ENCODE data around the gene PRDM16. TPM values are rescaled to one million over a fixed set of nuclear protein-coding genes. Genes with fewer than 3 reads are reported as not detected.

Gene PRDM16
- total RNA-seq, 1 experiment from 2014 or later: 5.3 TPM

DNA sequence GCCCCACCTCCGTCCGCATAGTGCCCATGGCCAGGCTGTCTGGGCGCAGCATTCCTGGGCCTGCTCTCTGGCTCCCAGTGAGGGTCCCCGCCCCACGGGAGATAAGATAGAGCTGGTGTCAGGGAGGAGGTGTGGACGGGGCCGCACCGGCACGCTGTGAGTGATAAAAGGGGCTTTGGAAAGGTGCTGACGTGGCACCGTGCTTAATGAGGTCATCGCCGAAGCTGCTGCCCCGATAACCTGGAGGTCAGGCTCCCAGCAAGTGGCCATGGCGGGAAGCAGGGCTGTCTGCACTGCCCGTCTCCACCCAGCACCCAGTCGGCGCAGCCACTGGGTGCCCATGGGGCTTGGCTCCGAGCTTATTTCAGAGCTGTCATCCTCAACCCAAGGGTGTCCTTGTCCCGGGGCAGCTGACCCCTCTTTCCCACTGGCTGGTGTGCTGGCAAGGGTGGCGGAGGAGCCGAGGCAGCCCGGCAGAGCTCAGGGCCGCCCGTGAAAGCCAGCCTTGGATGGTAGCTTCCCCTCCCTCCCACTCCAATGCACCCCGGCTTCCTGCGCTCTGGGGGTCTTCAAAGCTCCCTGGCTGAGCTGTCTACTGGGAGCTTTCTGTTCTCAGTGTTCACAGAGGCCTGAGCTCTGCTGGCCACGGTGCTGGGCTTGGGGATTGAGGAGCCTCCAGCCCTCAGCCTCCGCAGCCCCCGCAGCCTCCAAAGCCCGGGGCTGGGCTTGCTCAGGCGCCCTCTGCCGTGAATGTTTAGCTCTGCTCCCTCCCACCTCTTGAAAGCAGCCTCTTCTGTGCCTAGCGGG is 280.4 kb downstream of the PRDM16 start:
- POLR2A ChIA-PET: no interaction called here

DNA sequence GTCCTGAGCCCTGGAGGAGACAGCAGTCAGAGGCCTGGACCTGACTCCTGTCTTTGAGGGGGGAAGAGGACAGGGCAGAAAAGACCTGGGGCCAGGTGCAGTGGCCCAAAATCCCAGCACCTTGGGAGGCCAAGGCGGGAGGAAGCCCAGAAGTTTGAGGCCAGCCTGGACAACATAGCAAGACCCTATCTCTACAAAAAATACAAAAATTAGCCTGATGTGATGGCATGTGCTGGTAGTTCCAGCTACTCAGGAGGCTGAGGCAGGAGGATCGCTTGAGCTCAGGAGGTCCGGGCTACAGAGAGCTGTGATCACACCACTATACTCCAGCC is 280.9 kb downstream of the PRDM16 start:
- ChIA-PET POLR2A (no interaction called here), CTCF (no interaction called here)
- no peaks in the 10 kb centered on the region for H3K36me3 ChIP-seq (ENCODE audit: control insufficient read depth, insufficient read depth, low read length)
- no peaks in the 10 kb centered on the region for H3K27me3 ChIP-seq (replicated peaks; ENCODE audit: control insufficient read depth, insufficient read depth, low read length)
- intact Hi-C loops (cut with micrococcal nuclease; ENCODE audit: unreplicated experiment): loop anchor here (5.0 kb wide), 1 partner anchor 42 kb away; no protein-coding TSS in a partner anchor
- H3K36me3 Mint-ChIP-seq (ENCODE audit: insufficient read depth, unreplicated experiment): no peaks in the 10 kb centered on the region
- H3K9me3 Mint-ChIP-seq (ENCODE audit: unreplicated experiment): no peaks in the 10 kb centered on the region
- no peak overlapping the region for H3K4me3 Mint-ChIP-seq (ENCODE audit: unreplicated experiment)
- H3K4me3 ChIP-seq (ENCODE audit: low read depth, low read length): no peak overlapping the region
- no peak overlapping the region for H3K27ac Mint-ChIP-seq (ENCODE audit: unreplicated experiment)
- no peak for DNase-seq
- H3K27me3 Mint-ChIP-seq (ENCODE audit: insufficient read depth, unreplicated experiment): no peaks in the 10 kb centered on the region
- no peaks in the 10 kb centered on the region for H3K4me1 Mint-ChIP-seq (ENCODE audit: low read depth, unreplicated experiment)
- no peaks in the 10 kb centered on the region; the same call in 1 of the 2 replicates for H3K9me3 ChIP-seq
- BruUV-seq (replicated peaks): no TSS peak
- peaks cover 17% of the 10 kb centered on the region for H3K4me1 ChIP-seq
- TF ChIP-seq CTCF (IDR thresholded peaks at IDR 0.05; ENCODE audit: insufficient read depth in 1 of 2, low read depth in 1 of 2, low read length in 1 of 2, severe bottlenecking in 1 of 2, unreplicated experiment in 1 of 2): no peak

More for the DNA sequence above, 280.4 kb downstream of the PRDM16 start:
- H3K27me3 Mint-ChIP-seq (ENCODE audit: insufficient read depth, unreplicated experiment): no peaks in the 10 kb centered on the region
- BruUV-seq (replicated peaks): no TSS peak
- Histone ChIP-seq H3K27me3 (replicated peaks; ENCODE audit: control insufficient read depth, insufficient read depth, low read length) (no peaks in the 10 kb centered on the region), H3K4me1 (peaks cover 14% of the 10 kb centered on the region), H3K36me3 (ENCODE audit: control insufficient read depth, insufficient read depth, low read length) (no peaks in the 10 kb centered on the region), H3K9me3 (no peaks in the 10 kb centered on the region; the same call in 1 of the 2 replicates), H3K4me3 (ENCODE audit: low read depth, low read length) (no peak overlapping the region)
- H3K4me3 Mint-ChIP-seq (ENCODE audit: unreplicated experiment): no peak overlapping the region
- CTCF ChIA-PET: no interaction called here
- peak in 1 of 2 experiments; percentile 55 for DNase-seq
- no peak overlapping the region for H3K27ac Mint-ChIP-seq (ENCODE audit: unreplicated experiment)
- no peaks in the 10 kb centered on the region for H3K4me1 Mint-ChIP-seq (ENCODE audit: low read depth, unreplicated experiment)
- intact Hi-C loops (cut with micrococcal nuclease; ENCODE audit: unreplicated experiment): no loop called here
- TF ChIP-seq CTCF (IDR thresholded peaks at IDR 0.05; ENCODE audit: insufficient read depth in 1 of 2, low read depth in 1 of 2, low read length in 1 of 2, severe bottlenecking in 1 of 2, unreplicated experiment in 1 of 2): no peak
- H3K36me3 Mint-ChIP-seq (ENCODE audit: insufficient read depth, unreplicated experiment): no peaks in the 10 kb centered on the region
- H3K9me3 Mint-ChIP-seq (ENCODE audit: unreplicated experiment): peaks cover 2% of the 10 kb centered on the region

GRCh38 chr1:3350506-3351261 is 281.7 kb downstream of the PRDM16 start:
- no peaks in the 10 kb centered on the region for H3K4me1 Mint-ChIP-seq (ENCODE audit: low read depth, unreplicated experiment)
- ChIA-PET POLR2A (no interaction called here), CTCF (no interaction called here)
- no TSS peak for BruUV-seq (replicated peaks)
- intact Hi-C loops (cut with micrococcal nuclease; ENCODE audit: unreplicated experiment): loop anchor here (5.0 kb wide), 1 partner anchor 42 kb away; no protein-coding TSS in a partner anchor
- no peaks in the 10 kb centered on the region for H3K36me3 Mint-ChIP-seq (ENCODE audit: insufficient read depth, unreplicated experiment)
- no peak for TF ChIP-seq CTCF (IDR thresholded peaks at IDR 0.05; ENCODE audit: insufficient read depth in 1 of 2, low read depth in 1 of 2, low read length in 1 of 2, severe bottlenecking in 1 of 2, unreplicated experiment in 1 of 2)
- Histone ChIP-seq H3K36me3 (ENCODE audit: control insufficient read depth, insufficient read depth, low read length) (no peaks in the 10 kb centered on the region), H3K4me1 (peaks cover 24% of the 10 kb centered on the region), H3K27me3 (replicated peaks; ENCODE audit: control insufficient read depth, insufficient read depth, low read length) (no peaks in the 10 kb centered on the region), H3K4me3 (ENCODE audit: low read depth, low read length) (no peak overlapping the region), H3K9me3 (no peaks in the 10 kb centered on the region)
- no peak overlapping the region for H3K27ac Mint-ChIP-seq (ENCODE audit: unreplicated experiment)
- no peaks in the 10 kb centered on the region for H3K27me3 Mint-ChIP-seq (ENCODE audit: insufficient read depth, unreplicated experiment)
- no peak for DNase-seq
- H3K4me3 Mint-ChIP-seq (ENCODE audit: unreplicated experiment): no peak overlapping the region
- H3K9me3 Mint-ChIP-seq (ENCODE audit: unreplicated experiment): no peaks in the 10 kb centered on the region
